ENCODE measurements around the gene C12orf43.
A peak's percentile ranks its signal among the peaks of the same experiment; 100 is the strongest.

C12orf43 gene

GRCh38 chr12:120971299-120972180, 44.7 kb downstream of the C12orf43 start:
- WGBS (ENCODE audit: extremely low coverage, insufficient coverage, insufficient read length) = no CpG with 5 or more reads among the region's 13 CpGs
- DNase-seq = peak; percentile 80 to 86
- no peak overlapping the region for H4K8ac ChIP-seq (ENCODE audit: low read depth, low read length)

GRCh38 chr12:120970310-120970709, 46.0 kb downstream of the C12orf43 start:
- no CpG with 5 or more reads among the region's 3 CpGs for WGBS (ENCODE audit: extremely low coverage, insufficient coverage, insufficient read length)
- Histone ChIP-seq H3K4ac (ENCODE audit: low read depth, low read length) (no peak overlapping the region), H3K4me3 (ENCODE audit: low read depth, low read length) (no peak overlapping the region), H3K18ac (ENCODE audit: low read length) (no peak overlapping the region), H2BK5ac (ENCODE audit: low read depth, low read length, poor library complexity) (no peak overlapping the region), H3K79me1 (ENCODE audit: low read length) (no peaks in the 10 kb centered on the region), H3K27me3 (ENCODE audit: insufficient read depth, low read length) (no peaks in the 10 kb centered on the region), H3K36me3 (ENCODE audit: control insufficient read depth in 1 of 2, insufficient read depth in 2 of 2, low read length in 2 of 2) (no peaks in the 10 kb centered on the region), H3K27ac (ENCODE audit: low read depth, low read length) (no peak overlapping the region), H3K79me2 (ENCODE audit: control insufficient read depth, insufficient read depth, low read length, poor library complexity) (no peaks in the 10 kb centered on the region), H4K12ac (ENCODE audit: low read depth, low read length) (no peak overlapping the region), H3K14ac (ENCODE audit: low read length) (no peak overlapping the region), H4K8ac (ENCODE audit: low read depth, low read length) (no peak overlapping the region), H4K91ac (ENCODE audit: low read depth, low read length) (no peak overlapping the region), H2BK12ac (ENCODE audit: low read length) (peak overlapping the region; percentile 43), H2AK5ac (ENCODE audit: low read length) (no peak overlapping the region), H2AFZ (ENCODE audit: insufficient read depth, low read length, poor library complexity) (no peak overlapping the region), H3K4me1 (ENCODE audit: control insufficient read depth in 1 of 2, insufficient read depth in 2 of 2, low read length in 2 of 2) (no peaks in the 10 kb centered on the region), H3K9me3 (ENCODE audit: insufficient read depth, low read depth, low read length) (no peaks in the 10 kb centered on the region), H2BK120ac (ENCODE audit: insufficient read depth, low read length, poor library complexity) (no peak overlapping the region), H3K4me2 (ENCODE audit: low read length) (no peak overlapping the region), H3K23ac (ENCODE audit: low read length) (no peak overlapping the region), H3K9ac (ENCODE audit: low read length) (no peak overlapping the region)
- no peak for DNase-seq

More at GRCh38 chr12:120971299-120972180, 44.7 kb downstream of the C12orf43 start:
- Histone ChIP-seq H3K9me3 (ENCODE audit: insufficient read depth, low read depth, low read length) (no peaks in the 10 kb centered on the region), H3K18ac (ENCODE audit: low read length) (no peak overlapping the region), H3K27ac (ENCODE audit: low read depth, low read length) (no peak overlapping the region), H2BK5ac (ENCODE audit: low read depth, low read length, poor library complexity) (no peak overlapping the region), H3K23ac (ENCODE audit: low read length) (no peak overlapping the region), H4K91ac (ENCODE audit: low read depth, low read length) (no peak overlapping the region), H2AK5ac (ENCODE audit: low read length) (no peak overlapping the region), H3K14ac (ENCODE audit: low read length) (no peak overlapping the region), H2AFZ (ENCODE audit: insufficient read depth, low read length, poor library complexity) (no peak overlapping the region), H3K4me2 (ENCODE audit: low read length) (no peak overlapping the region), H2BK120ac (ENCODE audit: insufficient read depth, low read length, poor library complexity) (no peak overlapping the region), H3K4ac (ENCODE audit: low read depth, low read length) (no peak overlapping the region), H2BK12ac (ENCODE audit: low read length) (no peak overlapping the region), H3K4me1 (ENCODE audit: control insufficient read depth in 1 of 2, insufficient read depth in 2 of 2, low read length in 2 of 2) (no peaks in the 10 kb centered on the region), H3K79me2 (ENCODE audit: control insufficient read depth, insufficient read depth, low read length, poor library complexity) (no peaks in the 10 kb centered on the region), H3K9ac (ENCODE audit: low read length) (no peak overlapping the region), H3K27me3 (ENCODE audit: insufficient read depth, low read length) (no peaks in the 10 kb centered on the region), H4K12ac (ENCODE audit: low read depth, low read length) (no peak overlapping the region), H3K36me3 (ENCODE audit: control insufficient read depth in 1 of 2, insufficient read depth in 2 of 2, low read length in 2 of 2) (no peaks in the 10 kb centered on the region), H3K4me3 (ENCODE audit: low read depth, low read length) (no peak overlapping the region), H3K79me1 (ENCODE audit: low read length) (no peaks in the 10 kb centered on the region)

GRCh38 chr12:120965534-120966091, 50.7 kb downstream of the C12orf43 start:
- Histone ChIP-seq H3K9me3 (ENCODE audit: insufficient read depth, low read depth, low read length) (peaks cover 2% of the 10 kb centered on the region), H2AFZ (ENCODE audit: insufficient read depth, low read length, poor library complexity) (no peak overlapping the region), H2BK12ac (ENCODE audit: low read length) (no peak overlapping the region), H3K14ac (ENCODE audit: low read length) (no peak overlapping the region), H2AK5ac (ENCODE audit: low read length) (no peak overlapping the region), H4K12ac (ENCODE audit: low read depth, low read length) (no peak overlapping the region), H3K23ac (ENCODE audit: low read length) (no peak overlapping the region), H3K4me3 (ENCODE audit: low read depth, low read length) (no peak overlapping the region), H3K4ac (ENCODE audit: low read depth, low read length) (no peak overlapping the region), H4K91ac (ENCODE audit: low read depth, low read length) (no peak overlapping the region), H2BK120ac (ENCODE audit: insufficient read depth, low read length, poor library complexity) (no peak overlapping the region), H2BK5ac (ENCODE audit: low read depth, low read length, poor library complexity) (no peak overlapping the region), H3K79me1 (ENCODE audit: low read length) (no peaks in the 10 kb centered on the region), H3K27ac (ENCODE audit: low read depth, low read length) (no peak overlapping the region), H3K18ac (ENCODE audit: low read length) (no peak overlapping the region), H3K36me3 (ENCODE audit: control insufficient read depth in 1 of 2, insufficient read depth in 2 of 2, low read length in 2 of 2) (no peaks in the 10 kb centered on the region), H3K79me2 (ENCODE audit: control insufficient read depth, insufficient read depth, low read length, poor library complexity) (no peaks in the 10 kb centered on the region), H4K8ac (ENCODE audit: low read depth, low read length) (no peak overlapping the region), H3K27me3 (ENCODE audit: insufficient read depth, low read length) (no peaks in the 10 kb centered on the region), H3K9ac (ENCODE audit: low read length) (no peak overlapping the region), H3K4me2 (ENCODE audit: low read length) (no peak overlapping the region), H3K4me1 (ENCODE audit: control insufficient read depth in 1 of 2, insufficient read depth in 2 of 2, low read length in 2 of 2) (no peaks in the 10 kb centered on the region)
- no peak for DNase-seq
- no CpG with 5 or more reads among the region's 13 CpGs for WGBS (ENCODE audit: extremely low coverage, insufficient coverage, insufficient read length)

GRCh38 chr12:120964298-120964697, 52.0 kb downstream of the C12orf43 start:
- no peak overlapping the region for H2BK120ac ChIP-seq (ENCODE audit: insufficient read depth, low read length, poor library complexity)

More at GRCh38 chr12:120964298-120964697, 52.0 kb downstream of the C12orf43 start:
- Histone ChIP-seq H3K4ac (ENCODE audit: low read depth, low read length) (no peak overlapping the region), H2BK12ac (ENCODE audit: low read length) (no peak overlapping the region), H3K18ac (ENCODE audit: low read length) (no peak overlapping the region), H3K23ac (ENCODE audit: low read length) (no peak overlapping the region), H3K4me1 (ENCODE audit: control insufficient read depth in 1 of 2, insufficient read depth in 2 of 2, low read length in 2 of 2) (no peaks in the 10 kb centered on the region), H2AFZ (ENCODE audit: insufficient read depth, low read length, poor library complexity) (no peak overlapping the region), H3K79me1 (ENCODE audit: low read length) (no peaks in the 10 kb centered on the region), H3K14ac (ENCODE audit: low read length) (no peak overlapping the region), H3K4me2 (ENCODE audit: low read length) (no peak overlapping the region), H4K12ac (ENCODE audit: low read depth, low read length) (no peak overlapping the region), H2BK5ac (ENCODE audit: low read depth, low read length, poor library complexity) (no peak overlapping the region), H3K27ac (ENCODE audit: low read depth, low read length) (no peak overlapping the region), H4K8ac (ENCODE audit: low read depth, low read length) (no peak overlapping the region), H3K27me3 (ENCODE audit: insufficient read depth, low read length) (no peaks in the 10 kb centered on the region), H3K9ac (ENCODE audit: low read length) (no peak overlapping the region), H3K36me3 (ENCODE audit: control insufficient read depth in 1 of 2, insufficient read depth in 2 of 2, low read length in 2 of 2) (no peaks in the 10 kb centered on the region), H3K9me3 (ENCODE audit: insufficient read depth, low read depth, low read length) (peaks cover 2% of the 10 kb centered on the region), H3K79me2 (ENCODE audit: control insufficient read depth, insufficient read depth, low read length, poor library complexity) (no peaks in the 10 kb centered on the region), H2AK5ac (ENCODE audit: low read length) (no peak overlapping the region), H3K4me3 (ENCODE audit: low read depth, low read length) (no peak overlapping the region), H4K91ac (ENCODE audit: low read depth, low read length) (no peak overlapping the region)
- no peak for DNase-seq
- WGBS (ENCODE audit: extremely low coverage, insufficient coverage, insufficient read length) = no CpG with 5 or more reads among the region's 8 CpGs

Data from trophoblast cell (in vitro differentiated cells and primary cell).